Liver (tissue), 9 donors: ENCODE measurements around the gene DAAM1. TPM values are rescaled to one million over a fixed set of nuclear protein-coding genes. Genes with fewer than 3 reads are reported as not detected.

ENCODE experiments used
- DNase-seq: peaks from one replicate; pipeline ENCODE4 v3.0.0-alpha.2; 2017; ENCODE audit warnings: low spot score
- H3K27ac ChIP-seq, 2 donors: one replicate each; pipeline ENCODE4 v1.7.0; 2013; ENCODE audit warnings: inconsistent platforms in 2 of 2, low read length in 2 of 2, control low read depth in 1 of 2, low read depth in 1 of 2, mild to moderate bottlenecking in 1 of 2
- H3K27me3 ChIP-seq, 4 donors: one replicate each; pipeline versions ENCODE4 v1.6.1 to v1.7.0; 2013; ENCODE audit warnings: low read length in 3 of 4, inconsistent platforms in 1 of 4, mild to moderate bottlenecking in 1 of 4, moderate library complexity in 1 of 4; ENCODE audit not compliant: control insufficient read depth in 4 of 4, insufficient read depth in 4 of 4
- H3K36me3 ChIP-seq, 4 donors: one replicate each; pipeline versions ENCODE4 v1.6.1 to v1.7.0; 2013; ENCODE audit warnings: low read length in 3 of 4, mild to moderate bottlenecking in 3 of 4, low read depth in 1 of 4, moderate library complexity in 1 of 4; ENCODE audit not compliant: control insufficient read depth in 4 of 4, insufficient read depth in 3 of 4
- H3K4me1 ChIP-seq, 4 donors: one replicate each; pipeline versions ENCODE4 v1.6.1 to v1.7.0; 2013; ENCODE audit warnings: low read length in 3 of 4, mild to moderate bottlenecking in 3 of 4, moderate library complexity in 1 of 4; ENCODE audit not compliant: control insufficient read depth in 4 of 4, insufficient read depth in 4 of 4
- H3K4me3 ChIP-seq, 3 donors: one replicate each; pipeline versions ENCODE4 v1.6.1 to v1.7.0; 2013; ENCODE audit warnings: low read length in 3 of 3, control low read depth in 1 of 3, low read depth in 1 of 3, mild to moderate bottlenecking in 1 of 3
- H3K9ac ChIP-seq, 2 donors: one replicate each; pipeline ENCODE4 v1.7.0; 2013; ENCODE audit warnings: low read length in 2 of 2, mild to moderate bottlenecking in 2 of 2, moderate library complexity in 2 of 2, control low read depth in 1 of 2, low read depth in 1 of 2
- H3K9me3 ChIP-seq, 4 donors: one replicate each; pipeline versions ENCODE4 v1.6.1 to v1.7.0; 2013; ENCODE audit warnings: low read length in 3 of 4; ENCODE audit not compliant: control insufficient read depth in 4 of 4
- FOXA2 ChIP-seq: IDR thresholded peaks from 2 replicates; pipeline ENCODE4 v1.6.1; 2016; ENCODE audit warnings: antibody characterized with exemption
- HNF4G ChIP-seq: IDR thresholded peaks from 2 replicates; pipeline ENCODE4 v1.6.1; 2016; ENCODE audit warnings: antibody characterized with exemption
- JUND ChIP-seq, 2 donors: IDR thresholded peaks; 2 replicates each; pipeline ENCODE4 v1.6.1; 2016; ENCODE audit warnings: antibody characterized with exemption in 2 of 2
- NR2F2 ChIP-seq: IDR thresholded peaks from 2 replicates; pipeline ENCODE4 v1.6.1; 2016; ENCODE audit warnings: antibody characterized with exemption
- RAD21 ChIP-seq, 2 donors: IDR thresholded peaks; 2 replicates each; pipeline ENCODE4 v1.6.1; 2016; ENCODE audit warnings: antibody characterized with exemption in 2 of 2, mild to moderate bottlenecking in 2 of 2
- RXRA ChIP-seq, 2 donors: IDR thresholded peaks; 2 replicates each; pipeline ENCODE4 v1.6.1; 2017 to 2018; ENCODE audit warnings: antibody characterized with exemption in 2 of 2, mild to moderate bottlenecking in 1 of 2
- SP1 ChIP-seq: IDR thresholded peaks from 2 replicates; pipeline ENCODE4 v1.6.1; 2018; ENCODE audit warnings: antibody characterized with exemption, mild to moderate bottlenecking
- TAF1 ChIP-seq: conservative IDR thresholded peaks from 2 replicates; pipeline ENCODE4 v1.6.1; 2016; ENCODE audit warnings: antibody characterized with exemption, mild to moderate bottlenecking
- YY1 ChIP-seq: IDR thresholded peaks from 2 replicates; pipeline ENCODE4 v1.6.1; 2016; ENCODE audit warnings: antibody characterized with exemption, mild to moderate bottlenecking
- WGBS: extraction: QIAGEN DNeasy Blood & Tissue Kit; methylation state at CpG from one replicate; pipeline ENCODE4 v1.1.7; 2013; 5-methylcytosine and 5-hydroxymethylcytosine counted together
- polyA plus RNA-seq, 2 donors: library from polyadenylated mRNA; stranded (reverse) in 1 of 2; unstranded in 1 of 2; fragments of 200-250 nt in 1 of 2; fragments of >200 nt in 1 of 2; fragmentation: Nextera tagmentation in 1 of 2; extraction: Ambion mirVana in 1 of 2; gene quantifications; one replicate each; pipeline versions ENCODE4 v1.2.1 to v1.2.3, GENCODE V29; 2013 to 2015
- total RNA-seq, 2 donors: library from RNA; depleted of rRNA; stranded (reverse); fragments of >200 nt; gene quantifications; one replicate each; pipeline ENCODE4 v1.2.3, GENCODE V29; 2014
- TF ChIP-seq, protein P1 (sequence below): IDR thresholded peaks from 2 replicates; pipeline ENCODE4 v1.6.1; 2016; ENCODE audit warnings: antibody characterized with exemption, mild to moderate bottlenecking
- TF ChIP-seq, protein P2 (sequence below): IDR thresholded peaks from 2 replicates; pipeline ENCODE4 v1.6.1; 2016; ENCODE audit warnings: antibody characterized with exemption
- TF ChIP-seq, protein P3 (sequence below): IDR thresholded peaks from 2 replicates; pipeline ENCODE4 v1.6.1; 2016; ENCODE audit warnings: antibody characterized with exemption
- TF ChIP-seq, protein P4 (sequence below): IDR thresholded peaks from 2 replicates; pipeline ENCODE4 v1.6.1; 2016; ENCODE audit warnings: antibody characterized with exemption
- donor health status: healthy.
- donor health status: healthy.
- donor health status: healthy.
- donor health status: healthy.
- donor health status: healthy.

DAAM1 gene
- total and polyA plus RNA-seq, 4 donors = 9.5 to 28.4 (median 18.5) TPM

- TF ChIP-seq, protein P1, sequence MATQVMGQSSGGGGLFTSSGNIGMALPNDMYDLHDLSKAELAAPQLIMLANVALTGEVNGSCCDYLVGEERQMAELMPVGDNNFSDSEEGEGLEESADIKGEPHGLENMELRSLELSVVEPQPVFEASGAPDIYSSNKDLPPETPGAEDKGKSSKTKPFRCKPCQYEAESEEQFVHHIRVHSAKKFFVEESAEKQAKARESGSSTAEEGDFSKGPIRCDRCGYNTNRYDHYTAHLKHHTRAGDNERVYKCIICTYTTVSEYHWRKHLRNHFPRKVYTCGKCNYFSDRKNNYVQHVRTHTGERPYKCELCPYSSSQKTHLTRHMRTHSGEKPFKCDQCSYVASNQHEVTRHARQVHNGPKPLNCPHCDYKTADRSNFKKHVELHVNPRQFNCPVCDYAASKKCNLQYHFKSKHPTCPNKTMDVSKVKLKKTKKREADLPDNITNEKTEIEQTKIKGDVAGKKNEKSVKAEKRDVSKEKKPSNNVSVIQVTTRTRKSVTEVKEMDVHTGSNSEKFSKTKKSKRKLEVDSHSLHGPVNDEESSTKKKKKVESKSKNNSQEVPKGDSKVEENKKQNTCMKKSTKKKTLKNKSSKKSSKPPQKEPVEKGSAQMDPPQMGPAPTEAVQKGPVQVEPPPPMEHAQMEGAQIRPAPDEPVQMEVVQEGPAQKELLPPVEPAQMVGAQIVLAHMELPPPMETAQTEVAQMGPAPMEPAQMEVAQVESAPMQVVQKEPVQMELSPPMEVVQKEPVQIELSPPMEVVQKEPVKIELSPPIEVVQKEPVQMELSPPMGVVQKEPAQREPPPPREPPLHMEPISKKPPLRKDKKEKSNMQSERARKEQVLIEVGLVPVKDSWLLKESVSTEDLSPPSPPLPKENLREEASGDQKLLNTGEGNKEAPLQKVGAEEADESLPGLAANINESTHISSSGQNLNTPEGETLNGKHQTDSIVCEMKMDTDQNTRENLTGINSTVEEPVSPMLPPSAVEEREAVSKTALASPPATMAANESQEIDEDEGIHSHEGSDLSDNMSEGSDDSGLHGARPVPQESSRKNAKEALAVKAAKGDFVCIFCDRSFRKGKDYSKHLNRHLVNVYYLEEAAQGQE = no peak
- TF ChIP-seq TAF1 (no peak), RXRA (IDR thresholded peaks at IDR 0.05) (no peak)
Observed at GRCh38 chr14:59166258-59166657, 22.2 kb upstream of the DAAM1 start (continued).

GRCh38 chr14:59175404-59175803 is 13.1 kb upstream of the DAAM1 start:
- no peaks in the 10 kb centered on the region for H3K36me3 ChIP-seq
- H3K4me1 ChIP-seq = no peaks in the 10 kb centered on the region
- peaks cover 0 to 4% (median 0%) of the 10 kb centered on the region in 4 donors for H3K27me3 ChIP-seq
- DNase-seq = no peak
- H3K4me3 ChIP-seq = no peak overlapping the region
- no peak overlapping the region for H3K9ac ChIP-seq
- H3K9me3 ChIP-seq = no peaks in the 10 kb centered on the region
- no peak overlapping the region for H3K27ac ChIP-seq
- 84% methylated on average over 3 of the region's 3 CpGs for WGBS
- TF ChIP-seq YY1 = no peak
- TF ChIP-seq, protein P2, sequence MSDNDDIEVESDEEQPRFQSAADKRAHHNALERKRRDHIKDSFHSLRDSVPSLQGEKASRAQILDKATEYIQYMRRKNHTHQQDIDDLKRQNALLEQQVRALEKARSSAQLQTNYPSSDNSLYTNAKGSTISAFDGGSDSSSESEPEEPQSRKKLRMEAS = no peak
- TF ChIP-seq, protein P3, sequence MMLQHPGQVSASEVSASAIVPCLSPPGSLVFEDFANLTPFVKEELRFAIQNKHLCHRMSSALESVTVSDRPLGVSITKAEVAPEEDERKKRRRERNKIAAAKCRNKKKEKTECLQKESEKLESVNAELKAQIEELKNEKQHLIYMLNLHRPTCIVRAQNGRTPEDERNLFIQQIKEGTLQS = no peak
- TF ChIP-seq RXRA (IDR thresholded peaks at IDR 0.05) = no peak
- TF ChIP-seq JUND (IDR thresholded peaks at IDR 0.05) = no peak
- TF ChIP-seq NR2F2 = no peak
- TF ChIP-seq TAF1 = no peak
- TF ChIP-seq FOXA2 = no peak
- TF ChIP-seq, protein P1 = no peak
- TF ChIP-seq HNF4G = no peak
- TF ChIP-seq RAD21 (IDR thresholded peaks at IDR 0.05) = no peak

- 95% methylated on average over 1 of the region's 1 CpG for WGBS
- no peak for DNase-seq
- no peak overlapping the region for H3K27ac ChIP-seq
- H3K9ac ChIP-seq = no peak overlapping the region
- no peak for TF ChIP-seq SP1
- TF ChIP-seq, protein P4, sequence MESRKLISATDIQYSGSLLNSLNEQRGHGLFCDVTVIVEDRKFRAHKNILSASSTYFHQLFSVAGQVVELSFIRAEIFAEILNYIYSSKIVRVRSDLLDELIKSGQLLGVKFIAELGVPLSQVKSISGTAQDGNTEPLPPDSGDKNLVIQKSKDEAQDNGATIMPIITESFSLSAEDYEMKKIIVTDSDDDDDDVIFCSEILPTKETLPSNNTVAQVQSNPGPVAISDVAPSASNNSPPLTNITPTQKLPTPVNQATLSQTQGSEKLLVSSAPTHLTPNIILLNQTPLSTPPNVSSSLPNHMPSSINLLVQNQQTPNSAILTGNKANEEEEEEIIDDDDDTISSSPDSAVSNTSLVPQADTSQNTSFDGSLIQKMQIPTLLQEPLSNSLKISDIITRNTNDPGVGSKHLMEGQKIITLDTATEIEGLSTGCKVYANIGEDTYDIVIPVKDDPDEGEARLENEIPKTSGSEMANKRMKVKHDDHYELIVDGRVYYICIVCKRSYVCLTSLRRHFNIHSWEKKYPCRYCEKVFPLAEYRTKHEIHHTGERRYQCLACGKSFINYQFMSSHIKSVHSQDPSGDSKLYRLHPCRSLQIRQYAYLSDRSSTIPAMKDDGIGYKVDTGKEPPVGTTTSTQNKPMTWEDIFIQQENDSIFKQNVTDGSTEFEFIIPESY = no peak
- TF ChIP-seq, protein P1 = no peak
- no peaks in the 10 kb centered on the region for H3K9me3 ChIP-seq
- no peak overlapping the region for H3K4me3 ChIP-seq
- peaks cover 0 to 4% (median 0%) of the 10 kb centered on the region in 4 donors for H3K27me3 ChIP-seq
- no peaks in the 10 kb centered on the region for H3K4me1 ChIP-seq
- no peaks in the 10 kb centered on the region for H3K36me3 ChIP-seq
Observed at GRCh38 chr14:59176765-59177164, 11.7 kb upstream of the DAAM1 start.
